Heart right ventricle (tissue), 16 donors: ENCODE measurements around the gene AGAP1. TPM values are rescaled to one million over a fixed set of nuclear protein-coding genes. Genes with fewer than 3 reads are reported as not detected.

Experiments used
- ATAC-seq, 8 donors: fragments of 200-7000 bp; cut with Tn5 transposase; one replicate each; pipeline ENCODE4 v1.9.1; 2020; ENCODE audit warnings: mild to moderate bottlenecking in 8 of 8, moderate library complexity in 8 of 8, moderate number of reproducible peaks in 1 of 8
- DNase-seq, 2 donors: peaks; one replicate each; pipeline ENCODE4 v3.0.0-alpha.2; 2020
- H3K27ac ChIP-seq, 10 donors: fragments of 200-600 bp; sonication (generic) in 2 of 10; one replicate each; pipeline versions ENCODE4 v1.5.0 to v1.8.0; 2020 to 2022; ENCODE audit warnings: mild to moderate bottlenecking in 3 of 10
- H3K27me3 ChIP-seq, 7 donors: fragments of 200-600 bp; one replicate each; pipeline ENCODE4 v1.8.0; 2021 to 2022; ENCODE audit warnings: mild to moderate bottlenecking in 2 of 7
- H3K36me3 ChIP-seq, 9 donors: fragments of 200-600 bp; sonication (generic) in 1 of 9; one replicate each; pipeline versions ENCODE4 v1.5.0 to v1.8.0; 2020 to 2022; ENCODE audit warnings: mild to moderate bottlenecking in 2 of 9
- H3K4me1 ChIP-seq, 9 donors: fragments of 200-600 bp; sonication (generic) in 1 of 9; one replicate each; pipeline versions ENCODE4 v1.5.0 to v1.8.0; 2020 to 2022; ENCODE audit warnings: mild to moderate bottlenecking in 4 of 9
- H3K4me3 ChIP-seq, 10 donors: fragments of 200-600 bp; sonication (generic) in 2 of 10; one replicate each; pipeline versions ENCODE4 v1.5.0 to v1.8.0; 2020 to 2022; ENCODE audit warnings: mild to moderate bottlenecking in 7 of 10, moderate library complexity in 2 of 10
- H3K9me3 ChIP-seq, 11 donors: fragments of 200-600 bp in 10 of 11; sonication (generic) in 2 of 11; one replicate each; pipeline versions ENCODE4 v1.5.0 to v1.8.0; 2013 to 2022; ENCODE audit warnings: mild to moderate bottlenecking in 2 of 11, control low read depth in 1 of 11, moderate library complexity in 1 of 11
- CTCF ChIP-seq, 9 donors: fragments of 200-600 bp; sonication (generic) in 2 of 9; IDR thresholded peaks; one replicate each; pipeline versions ENCODE4 v1.5.0 to v1.8.0; 2021 to 2022; ENCODE audit warnings: antibody characterized with exemption in 9 of 9, mild to moderate bottlenecking in 5 of 9, moderate library complexity in 1 of 9
- WGBS, 2 donors: extraction: QIAGEN DNeasy Blood & Tissue Kit; methylation state at CpG; one replicate each; pipeline ENCODE4 v1.1.7; 2013; ENCODE audit warnings: inconsistent platforms in 1 of 2; 5-methylcytosine and 5-hydroxymethylcytosine counted together
- intact Hi-C, 10 donors: fragments of 100-400 bp; cut with DNase I; formaldehyde crosslinking; loops; one replicate each; pipeline versions ENCODE4 v1.11.1 to v1.14.2; 2022
- polyA plus RNA-seq, 2 donors: library from polyadenylated mRNA; stranded (reverse); fragments of 200-250 nt; gene quantifications; one replicate each; pipeline ENCODE4 v1.2.3, GENCODE V29; 2013
- total RNA-seq, 10 donors: library from RNA; stranded (reverse); fragmentation: NEBNext Ultra II Directional in 3 of 10; extraction: Animal tissue kit (Norgen Biotek cat#: 25700) in 3 of 10; gene quantifications; one replicate each; pipeline versions ENCODE4 v1.2.1 to v1.2.4, GENCODE V29; 2021 to 2023
- donor health status: Arrhythmogenic right ventricular cardiomyopathy.
- donor health status: ischemic (EF 13 %, LVEDD 7.1; RV severe dilation, severe dysfunction).
- donor health status: healthy with polysubstance abuse.
- donor health status: DM: no; HTN: yes; CAD: no.
- donor health status: DM: no; HTN: no; CAD: no.
- donor health status: ischemic (EF 25% LVEDD 6.9; RV normal size, moderate dysfunction).
- donor health status: ischemic (EF 25% LVEDD 5.7; RV mildly dilated, moderate dysfunction).
- donor health status: healthy.
- donor health status: DM: yes; HTN: yes; CAD: no.
- donor health status: Ischemic cardiomyopathy.
- donor health status: ischemic (EF 35%, LVEDD 5.7; RV mildly dilated, moderate dysfunction).
- donor health status: nonischemic (EF 11% LVEDD 7.7; RV severe dilation, severe dysfunction).
- donor health status: DM: yes; HTN: yes; CAD: no.
- donor health status: PGD.
- donor health status: ischemic (EF 29% LVEDD 5.4; RV normal size, mild dysfunction).
- donor health status: nonischemic (EF 23%, LVEDD 6.1; RV moderate dilation, normal function).

The AGAP1 gene
- total and polyA plus RNA-seq, 12 donors, result 3.5 to 29.2 (median 19.4) TPM

GRCh38 chr2:235649418-235649817 lies 155.6 kb downstream of the AGAP1 start:
- H3K27ac ChIP-seq, result no peak overlapping the region
- no peak for ATAC-seq
- no peak for DNase-seq
- TF ChIP-seq CTCF (IDR thresholded peaks at IDR 0.05), result no peak
- intact Hi-C loops, result no loop called here
- H3K4me3 ChIP-seq, result no peak overlapping the region
- H3K36me3 ChIP-seq, result no peaks in the 10 kb centered on the region
- H3K27me3 ChIP-seq, result no peaks in the 10 kb centered on the region
- peaks cover 0 to 45% (median 12%) of the 10 kb centered on the region in 9 donors for H3K4me1 ChIP-seq
- WGBS, 2 donors, result 86 to 90% methylated on average over 9 of the region's 9 CpGs
- no peaks in the 10 kb centered on the region for H3K9me3 ChIP-seq

GRCh38 chr2:235651643-235652042 lies 157.8 kb downstream of the AGAP1 start:
- intact Hi-C loops, result no loop called here
- TF ChIP-seq CTCF (IDR thresholded peaks at IDR 0.05), result no peak
- ATAC-seq (no peak), DNase-seq (no peak)
- peaks cover 0 to 43% (median 12%) of the 10 kb centered on the region in 9 donors for H3K4me1 ChIP-seq
- H3K27ac ChIP-seq, result no peak overlapping the region
- H3K36me3 ChIP-seq, result no peaks in the 10 kb centered on the region
- 85 to 86% methylated on average over 7 of the region's 7 CpGs for WGBS, 2 donors
- no peaks in the 10 kb centered on the region for H3K9me3 ChIP-seq
- H3K4me3 ChIP-seq, result no peak overlapping the region
- H3K27me3 ChIP-seq, result no peaks in the 10 kb centered on the region

GRCh38 chr2:235654103-235654813 lies 160.4 kb downstream of the AGAP1 start:
- H3K36me3 ChIP-seq, result no peaks in the 10 kb centered on the region
- ATAC-seq, result no peak
- peaks cover 0 to 11% (median 0%) of the 10 kb centered on the region in 7 donors for H3K27me3 ChIP-seq
- DNase-seq, result no peak
- H3K4me1 ChIP-seq, result peaks cover 0 to 50% (median 14%) of the 10 kb centered on the region in 9 donors
- H3K27ac ChIP-seq, result no peak overlapping the region
- H3K4me3 ChIP-seq, result no peak overlapping the region
- no peaks in the 10 kb centered on the region for H3K9me3 ChIP-seq
- intact Hi-C loops, result no loop called here
- 54 to 60% methylated on average over 9 of the region's 9 CpGs for WGBS, 2 donors
- TF ChIP-seq CTCF (IDR thresholded peaks at IDR 0.05), result no peak

GRCh38 chr2:235658351-235659174 lies 164.7 kb downstream of the AGAP1 start:
- Histone ChIP-seq H3K36me3 (no peaks in the 10 kb centered on the region), H3K27ac (no peak overlapping the region), H3K4me3 (no peak overlapping the region), H3K4me1 (peaks cover 0 to 46% (median 23%) of the 10 kb centered on the region in 9 donors), H3K9me3 (no peaks in the 10 kb centered on the region), H3K27me3 (peaks cover 0 to 11% (median 0%) of the 10 kb centered on the region in 7 donors)
- ATAC-seq (peak in 2 of 8 donors; percentile 16 to 36), DNase-seq (no peak)
- no peak for TF ChIP-seq CTCF (IDR thresholded peaks at IDR 0.05)
- intact Hi-C loops, result no loop called here
- WGBS, 2 donors, result 48 to 50% methylated on average over 20 of the region's 20 CpGs
